T-helper 1 cell treated with Interleukin-12 subunit alpha and Interleukin-12 subunit beta and Interleukin-4 antibody, amounts not matched to agents 30 μg/mL and 1 μg/mL, for 36 hours (primary cell): ENCODE data around the gene SDHAF4.
A peak's percentile ranks its signal among the peaks of the same experiment; 100 is the strongest.
"Not testable (repeated sequence)": the region's sequence is repeated elsewhere in the genome, so short reads cannot be mapped to it uniquely, and the experiment has no call there.

Source experiments
- H3K27ac Mint-ChIP-seq: one replicate; pipeline ENCODE4 v1.8.0; 2021; ENCODE audit warnings: mild to moderate bottlenecking, mixed read lengths
- H3K27me3 Mint-ChIP-seq: one replicate; pipeline ENCODE4 v1.8.0; 2021; ENCODE audit warnings: low read depth, mixed read lengths
- H3K36me3 Mint-ChIP-seq: one replicate; pipeline ENCODE4 v1.8.0; 2021; ENCODE audit warnings: low read depth, mixed read lengths
- H3K4me1 Mint-ChIP-seq: one replicate; pipeline ENCODE4 v1.8.0; 2021; ENCODE audit warnings: low read depth, mixed read lengths
- H3K4me3 Mint-ChIP-seq: one replicate; pipeline ENCODE4 v1.8.0; 2021; ENCODE audit warnings: mild to moderate bottlenecking, moderate library complexity, mixed read lengths
- H3K9me3 Mint-ChIP-seq: one replicate; pipeline ENCODE4 v1.8.0; 2021; ENCODE audit warnings: mixed read lengths

SDHAF4 gene

DNA sequence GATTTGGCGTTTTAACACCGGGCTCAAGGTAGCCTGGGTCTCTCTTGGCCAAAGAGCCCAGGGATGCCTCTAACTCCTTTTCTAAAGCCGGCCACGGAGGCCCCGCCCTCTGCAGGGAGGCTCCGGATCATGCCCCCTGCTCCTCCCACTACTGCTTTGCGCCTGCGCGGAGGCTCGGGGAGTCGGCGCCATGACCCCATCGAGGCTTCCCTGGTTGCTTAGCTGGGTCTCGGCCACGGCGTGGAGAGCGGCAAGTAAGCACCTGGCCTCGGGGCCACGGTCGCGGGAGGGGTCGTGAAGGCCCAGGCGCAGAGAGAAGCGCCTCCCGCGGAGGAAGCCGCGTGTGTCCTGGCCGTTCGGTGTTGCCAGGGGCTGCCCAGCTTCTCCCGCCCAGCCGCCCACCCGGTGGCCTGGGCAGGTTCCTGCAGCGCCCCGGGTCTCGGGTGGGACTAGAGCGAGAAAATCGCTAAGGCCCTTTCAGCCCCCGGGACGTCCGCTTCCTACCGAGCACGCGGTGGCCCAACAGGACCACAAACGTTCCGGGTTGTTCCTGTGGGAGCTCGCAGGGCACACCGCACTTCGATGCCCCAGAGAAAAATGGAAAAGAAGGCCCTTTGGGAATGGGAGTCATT lies at the start of gene SDHAF4:
Gene SDHAF4, plus strand, starts transcription at position 180 of the 632 bp plus-strand sequence. Its CDS starts 11 bp downstream, at position 191.
- Mint-ChIP-seq H3K4me3 (peak within 1 kb of the TSS; percentile 84), H3K4me1 (peaks cover 6% of the 10 kb centered on the region), H3K36me3 (peaks cover 6% of the 10 kb centered on the region), H3K27ac (peak within 1 kb of the TSS; percentile 77), H3K27me3 (no peaks in the 10 kb centered on the region), H3K9me3 (no peaks in the 10 kb centered on the region)

DNA sequence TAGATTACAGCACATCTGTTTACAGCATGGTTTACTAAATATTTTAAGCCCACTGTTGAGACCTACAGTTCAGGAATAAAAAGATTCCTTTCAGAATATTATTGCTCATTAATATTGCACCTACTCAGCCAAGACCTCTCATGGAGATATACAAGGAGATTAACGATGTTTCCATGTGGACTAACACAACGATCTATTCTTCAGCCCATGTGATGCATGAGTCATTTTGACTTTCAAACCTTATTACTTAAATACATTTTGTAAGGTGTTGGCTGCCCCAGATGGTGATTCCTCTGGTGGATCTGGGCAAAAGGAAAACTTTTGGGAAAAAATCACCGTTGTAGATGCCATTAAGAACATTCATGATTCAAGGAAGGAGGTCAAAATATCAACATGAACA lies 48.0 kb upstream of the SDHAF4 start:
- H3K27me3 Mint-ChIP-seq, result no peaks in the 10 kb centered on the region
- no peaks in the 10 kb centered on the region for H3K36me3 Mint-ChIP-seq
- no peak overlapping the region for H3K4me3 Mint-ChIP-seq
- no peak overlapping the region for H3K27ac Mint-ChIP-seq
- H3K4me1 Mint-ChIP-seq, result peaks cover 3% of the 10 kb centered on the region
- H3K9me3 Mint-ChIP-seq, result no peaks in the 10 kb centered on the region

DNA sequence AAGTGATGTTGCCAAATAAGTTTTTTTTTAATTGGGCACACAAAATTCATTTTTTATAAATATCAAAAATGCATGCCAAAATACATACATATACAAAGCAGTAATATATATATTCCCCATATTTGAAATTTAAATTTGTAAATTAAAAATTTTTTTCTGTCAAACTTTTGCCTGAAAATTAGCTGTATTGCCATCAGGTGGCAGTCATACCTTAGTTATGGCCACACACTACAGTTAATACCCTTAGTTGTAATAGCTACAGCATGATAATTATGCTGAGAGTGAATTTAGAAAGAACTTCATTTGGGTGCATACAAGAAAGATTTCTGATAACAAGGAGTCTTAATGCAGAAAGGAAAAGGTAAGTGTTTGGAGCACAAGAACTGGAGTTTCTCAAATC lies 46.2 kb upstream of the SDHAF4 start:
- H3K4me1 Mint-ChIP-seq, result peaks cover 3% of the 10 kb centered on the region
- H3K27ac Mint-ChIP-seq, result no peak overlapping the region
- H3K9me3 Mint-ChIP-seq, result no peaks in the 10 kb centered on the region
- no peaks in the 10 kb centered on the region for H3K27me3 Mint-ChIP-seq
- H3K4me3 Mint-ChIP-seq, result no peak overlapping the region
- H3K36me3 Mint-ChIP-seq, result peaks cover 1% of the 10 kb centered on the region

DNA sequence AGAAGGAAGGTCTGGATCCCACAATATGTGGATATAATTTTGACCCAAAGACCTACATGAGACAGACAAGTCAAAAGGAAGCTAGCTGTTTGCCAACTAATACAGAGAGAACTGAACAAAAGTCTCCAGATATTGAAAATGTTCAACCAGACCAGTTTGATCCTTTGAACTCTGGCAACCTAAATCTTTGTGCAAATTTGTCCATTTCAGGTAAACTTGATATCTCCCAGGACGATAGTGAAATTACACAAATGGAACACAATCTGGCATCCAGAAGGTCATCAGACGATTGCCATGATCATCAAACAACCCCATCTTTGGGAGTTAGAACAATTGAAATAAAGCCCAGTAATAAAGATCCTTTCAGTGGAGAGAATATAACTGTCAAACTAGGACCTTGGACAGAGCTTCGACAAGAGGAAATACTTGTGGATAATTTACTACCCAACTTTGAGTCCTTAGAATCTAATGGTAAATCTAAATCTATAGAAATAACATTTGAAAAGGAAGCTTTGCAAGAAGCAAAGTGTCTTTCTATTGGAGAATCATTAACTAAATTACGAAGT lies 41.9 kb upstream of the SDHAF4 start:
- Mint-ChIP-seq H3K27me3 (no peaks in the 10 kb centered on the region), H3K4me1 (no peaks in the 10 kb centered on the region), H3K9me3 (no peaks in the 10 kb centered on the region), H3K36me3 (peaks cover 4% of the 10 kb centered on the region), H3K27ac (no peak overlapping the region), H3K4me3 (no peak overlapping the region)

DNA sequence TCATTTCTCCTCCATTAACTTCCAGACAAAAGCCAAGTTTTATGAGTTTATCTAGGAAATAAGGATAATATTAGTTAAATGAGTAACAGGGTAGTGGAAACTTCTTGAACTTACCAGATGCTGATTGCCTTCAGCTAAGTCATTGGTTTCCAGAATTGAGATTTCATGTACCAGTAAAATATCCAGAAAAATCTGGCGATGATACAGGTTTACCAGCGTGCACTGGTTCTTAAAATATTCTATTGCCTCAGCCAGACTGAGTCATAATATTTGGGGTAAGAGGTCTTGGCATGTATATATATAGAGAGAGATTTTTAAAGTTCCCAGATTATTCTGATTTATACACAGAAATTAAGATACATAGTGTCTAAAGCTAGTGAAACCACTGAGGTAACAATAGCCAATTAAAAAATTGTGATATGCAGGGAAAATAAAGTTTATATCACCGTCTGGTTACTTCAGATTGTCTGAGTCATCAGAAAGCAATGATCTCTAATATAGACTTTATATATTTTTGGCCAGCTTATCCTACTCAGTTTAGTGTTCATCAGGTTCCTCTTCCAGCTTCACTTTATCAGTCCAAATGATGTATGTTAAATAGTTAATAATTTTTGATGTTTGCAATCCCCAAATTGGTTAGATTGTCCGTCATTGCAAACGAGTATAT lies 39.5 kb upstream of the SDHAF4 start:
- Mint-ChIP-seq H3K9me3 (no peaks in the 10 kb centered on the region), H3K4me1 (no peaks in the 10 kb centered on the region), H3K36me3 (peaks cover 4% of the 10 kb centered on the region), H3K27ac (no peak overlapping the region), H3K4me3 (no peak overlapping the region), H3K27me3 (no peaks in the 10 kb centered on the region)

DNA sequence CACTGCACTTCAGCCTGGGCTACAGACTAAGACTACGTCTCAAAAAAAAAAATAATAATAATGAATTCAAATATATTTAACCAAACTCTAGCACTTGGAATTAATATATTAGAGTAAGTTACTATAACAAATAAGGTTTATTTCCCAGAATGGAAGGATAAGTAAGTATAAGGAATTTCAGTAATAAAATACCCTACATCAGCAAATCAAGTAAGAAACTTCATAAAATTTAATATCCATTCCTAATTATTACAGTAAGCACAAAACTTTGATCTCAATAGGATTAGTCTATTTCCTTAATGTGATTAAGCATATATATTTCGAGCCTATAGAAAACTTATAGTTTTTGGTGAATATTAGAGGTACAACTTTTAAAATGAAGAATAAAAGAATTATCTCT lies 36.7 kb upstream of the SDHAF4 start:
- peaks cover 2% of the 10 kb centered on the region for H3K36me3 Mint-ChIP-seq
- no peaks in the 10 kb centered on the region for H3K27me3 Mint-ChIP-seq
- H3K4me3 Mint-ChIP-seq, result no peak overlapping the region
- H3K9me3 Mint-ChIP-seq, result no peaks in the 10 kb centered on the region
- H3K4me1 Mint-ChIP-seq, result no peaks in the 10 kb centered on the region
- H3K27ac Mint-ChIP-seq, result no peak overlapping the region

DNA sequence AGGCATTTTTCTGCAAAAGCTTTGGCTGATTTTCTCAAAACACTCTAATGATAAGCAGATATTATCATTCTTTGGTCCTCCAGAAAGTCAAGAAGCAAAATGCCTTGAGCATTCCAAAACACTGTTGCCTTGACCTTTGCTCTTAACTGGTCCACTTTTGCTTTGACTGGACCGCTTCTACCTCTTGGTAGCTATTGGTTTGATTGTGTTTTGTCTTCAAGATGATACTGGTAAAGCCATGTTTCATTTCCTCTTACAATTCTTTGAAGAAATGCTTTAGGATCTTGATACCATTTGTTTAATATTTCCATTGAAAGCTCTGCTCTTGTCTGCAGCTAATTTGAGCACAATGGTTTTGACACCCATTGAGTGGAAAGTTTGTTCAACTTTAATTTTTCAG lies 35.6 kb upstream of the SDHAF4 start:
- no peaks in the 10 kb centered on the region for H3K9me3 Mint-ChIP-seq
- H3K4me1 Mint-ChIP-seq, result no peaks in the 10 kb centered on the region
- H3K36me3 Mint-ChIP-seq, result peaks cover 2% of the 10 kb centered on the region
- no peaks in the 10 kb centered on the region for H3K27me3 Mint-ChIP-seq
- H3K4me3 Mint-ChIP-seq, result no peak overlapping the region
- H3K27ac Mint-ChIP-seq, result no peak overlapping the region

DNA sequence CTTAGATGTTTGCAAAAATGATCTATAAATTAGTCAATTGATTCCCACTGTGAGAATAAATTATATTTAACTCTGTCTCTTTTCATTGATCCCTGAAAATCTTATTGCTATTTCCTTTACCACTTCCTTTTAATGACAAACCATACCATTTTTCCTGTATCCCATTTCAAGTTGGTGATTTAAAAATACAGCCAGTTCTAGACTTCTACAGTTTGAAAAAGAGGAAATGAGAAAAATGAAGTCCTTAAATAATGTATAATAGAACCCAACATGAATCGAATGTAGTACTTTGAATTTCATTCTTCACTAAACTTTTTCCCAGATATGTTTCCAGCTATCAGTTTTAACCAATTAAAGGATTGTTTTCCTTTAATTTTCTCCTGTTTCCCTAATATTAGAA lies 29.5 kb upstream of the SDHAF4 start:
- Mint-ChIP-seq H3K9me3 (no peaks in the 10 kb centered on the region), H3K4me3 (no peak overlapping the region), H3K36me3 (peaks cover 4% of the 10 kb centered on the region), H3K27me3 (no peaks in the 10 kb centered on the region), H3K27ac (no peak overlapping the region), H3K4me1 (peaks cover 3% of the 10 kb centered on the region)

DNA sequence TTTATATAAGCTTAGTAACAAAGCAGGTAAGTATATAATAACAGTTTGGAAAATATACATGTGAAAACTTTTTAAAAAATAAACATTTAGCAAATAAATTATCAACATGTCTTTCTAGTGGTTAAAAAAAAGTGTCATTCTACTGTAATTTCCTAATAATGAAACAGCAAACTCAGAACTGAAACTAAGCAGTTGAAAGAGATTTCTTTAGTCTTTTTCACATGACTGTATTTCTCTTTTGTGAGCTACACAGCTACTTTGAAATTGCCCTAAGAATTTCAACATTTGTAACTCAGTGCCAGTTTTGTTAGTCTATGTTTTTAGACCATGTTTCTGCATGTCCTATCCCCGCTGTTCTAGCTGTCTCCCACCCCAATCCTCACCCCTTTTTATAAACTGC lies 28.4 kb upstream of the SDHAF4 start:
- no peak overlapping the region for H3K4me3 Mint-ChIP-seq
- H3K4me1 Mint-ChIP-seq, result peaks cover 3% of the 10 kb centered on the region
- peaks cover 4% of the 10 kb centered on the region for H3K36me3 Mint-ChIP-seq
- no peaks in the 10 kb centered on the region for H3K27me3 Mint-ChIP-seq
- H3K9me3 Mint-ChIP-seq, result no peaks in the 10 kb centered on the region
- no peak overlapping the region for H3K27ac Mint-ChIP-seq

DNA sequence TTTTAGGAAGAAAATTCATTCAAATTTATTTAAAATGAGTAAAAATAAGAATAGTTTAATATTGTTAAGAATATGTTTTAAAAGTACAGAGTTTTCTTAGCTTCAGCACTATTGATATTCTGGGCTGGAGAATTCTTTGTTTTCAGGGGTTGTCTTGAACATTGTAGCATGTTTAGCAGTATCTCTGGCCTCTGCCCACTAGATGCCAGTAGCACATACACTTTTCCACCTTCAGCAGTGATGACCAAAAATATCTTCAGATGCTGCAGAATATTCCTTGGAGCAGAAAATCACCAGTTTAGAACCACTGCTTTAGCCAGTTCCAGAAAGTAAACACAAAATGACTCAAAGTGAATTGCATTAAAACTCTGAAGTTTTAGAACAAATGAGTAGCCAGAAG lies 19.4 kb upstream of the SDHAF4 start:
- Mint-ChIP-seq H3K4me3 (no peak overlapping the region), H3K4me1 (peaks cover 2% of the 10 kb centered on the region), H3K27ac (no peak overlapping the region), H3K27me3 (peaks cover 3% of the 10 kb centered on the region), H3K36me3 (no peaks in the 10 kb centered on the region), H3K9me3 (no peaks in the 10 kb centered on the region)

DNA sequence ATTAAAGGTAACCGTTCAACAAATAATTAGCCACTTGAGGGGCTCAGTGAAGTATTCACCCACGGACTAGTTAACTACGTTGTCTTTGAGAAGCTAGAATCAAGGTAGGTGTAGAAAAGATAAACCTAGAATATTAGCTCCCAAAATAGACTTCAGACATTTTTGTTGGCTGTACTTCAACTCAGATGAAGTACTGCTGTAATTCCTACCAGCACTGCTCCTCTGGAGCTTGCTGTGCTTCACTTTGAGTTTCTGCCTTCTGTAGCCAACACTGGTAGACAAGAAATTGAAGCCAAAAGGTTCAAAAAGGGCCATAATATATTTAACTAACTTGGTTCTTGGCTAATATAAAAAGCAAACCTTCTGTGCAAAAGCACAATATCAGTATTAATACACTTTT lies 18.8 kb upstream of the SDHAF4 start:
- no peaks in the 10 kb centered on the region for H3K9me3 Mint-ChIP-seq
- no peak overlapping the region for H3K27ac Mint-ChIP-seq
- no peaks in the 10 kb centered on the region for H3K36me3 Mint-ChIP-seq
- peaks cover 2% of the 10 kb centered on the region for H3K4me1 Mint-ChIP-seq
- H3K4me3 Mint-ChIP-seq, result no peak overlapping the region
- H3K27me3 Mint-ChIP-seq, result peaks cover 3% of the 10 kb centered on the region

DNA sequence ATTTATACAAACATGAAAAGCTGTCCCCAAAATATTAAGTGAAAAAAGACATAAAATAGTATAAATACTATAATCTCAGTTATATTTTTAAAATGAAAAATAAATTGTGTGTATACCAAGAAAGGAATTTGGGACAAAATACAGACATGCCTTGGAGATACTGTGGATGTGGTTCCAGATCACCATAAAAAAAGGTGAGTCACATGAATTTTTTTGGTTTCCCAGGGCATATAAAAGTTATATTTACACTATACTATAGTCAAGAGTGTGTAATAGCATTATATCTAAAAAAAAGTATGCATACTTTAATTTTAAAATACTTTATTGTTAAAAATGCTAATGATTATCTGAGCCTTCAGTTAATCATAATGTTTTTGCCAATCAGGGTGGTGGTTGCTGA lies 17.4 kb upstream of the SDHAF4 start:
- Mint-ChIP-seq H3K4me3 (no peak overlapping the region), H3K27me3 (peaks cover 3% of the 10 kb centered on the region), H3K4me1 (peaks cover 2% of the 10 kb centered on the region), H3K36me3 (no peaks in the 10 kb centered on the region), H3K27ac (no peak overlapping the region), H3K9me3 (no peaks in the 10 kb centered on the region)

DNA sequence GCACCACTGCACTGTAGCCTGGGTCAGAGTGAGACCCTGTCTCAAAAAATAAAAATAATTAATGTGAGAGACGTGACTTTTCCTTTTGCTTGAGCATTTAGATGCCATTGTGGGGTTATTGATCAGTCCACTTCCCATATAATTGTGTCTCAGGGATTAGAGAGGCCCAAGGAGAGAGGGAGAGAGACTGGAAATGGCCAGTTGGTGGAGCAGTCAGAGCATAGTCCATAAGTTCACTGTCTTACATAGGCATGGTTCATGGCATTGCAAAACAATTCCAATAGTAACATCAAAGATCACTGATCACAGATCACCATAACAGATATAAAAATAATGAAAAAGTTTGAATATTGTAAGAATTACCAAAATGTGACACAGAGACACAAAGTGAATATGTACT lies 15.2 kb upstream of the SDHAF4 start:
- H3K9me3 Mint-ChIP-seq, result no peaks in the 10 kb centered on the region

DNA sequence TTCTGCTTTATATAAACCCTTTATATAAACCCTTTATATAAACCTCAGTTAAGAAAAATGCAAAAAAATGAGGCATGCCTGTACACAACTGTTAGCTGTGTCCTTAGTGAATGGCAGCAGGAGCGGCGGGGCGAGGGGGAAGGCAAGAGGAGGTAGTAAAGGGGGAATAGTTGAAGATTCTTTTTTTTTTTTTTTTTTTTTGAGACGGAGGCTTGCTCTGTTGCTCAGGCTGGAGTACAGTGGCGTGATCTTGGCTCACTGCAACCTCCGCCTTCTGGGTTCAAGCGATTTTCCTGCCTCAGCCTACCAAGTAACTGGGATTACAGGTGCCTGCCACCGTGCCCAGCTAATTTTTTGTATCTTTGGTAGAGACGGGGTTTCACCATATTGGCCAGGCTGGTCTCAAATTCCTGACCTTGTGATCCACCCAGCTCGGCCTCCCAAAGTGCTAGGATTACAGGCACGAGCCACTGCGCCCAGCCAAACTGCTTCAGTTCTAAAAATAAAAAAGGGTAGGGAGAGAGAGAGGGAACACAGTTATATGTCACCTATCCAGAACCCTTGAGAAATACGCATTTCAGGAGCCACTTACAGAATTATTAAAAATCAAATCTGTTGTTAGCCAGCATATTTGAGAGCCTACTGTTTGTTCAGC lies 14.3 kb upstream of the SDHAF4 start:
- H3K9me3 Mint-ChIP-seq, H3K27ac Mint-ChIP-seq, H3K4me3 Mint-ChIP-seq: not testable (repeated sequence)

More for the DNA sequence above, 15.2 kb upstream of the SDHAF4 start:
- H3K27ac Mint-ChIP-seq, result no peak overlapping the region
- H3K4me1 Mint-ChIP-seq, result peaks cover 2% of the 10 kb centered on the region
- no peak overlapping the region for H3K4me3 Mint-ChIP-seq
- H3K27me3 Mint-ChIP-seq, result peaks cover 3% of the 10 kb centered on the region
- no peaks in the 10 kb centered on the region for H3K36me3 Mint-ChIP-seq

DNA sequence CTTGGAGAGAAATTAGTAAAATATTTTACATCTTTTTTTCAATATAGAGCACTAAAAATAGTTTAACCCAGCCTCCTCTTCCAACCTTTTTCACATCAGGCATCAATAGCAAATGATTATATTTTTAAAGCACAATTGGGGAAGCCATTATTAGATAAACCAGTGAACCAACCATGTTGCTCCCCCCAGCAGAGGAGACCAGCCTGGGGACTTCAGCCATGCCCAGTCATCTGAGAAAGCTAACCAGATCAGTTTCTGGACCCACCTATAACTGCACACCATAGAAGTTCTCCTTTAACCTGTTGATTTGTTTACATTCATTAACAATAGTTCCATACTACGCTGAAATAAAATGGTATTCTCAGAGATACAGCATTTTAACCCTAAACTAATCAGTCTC lies 13.8 kb upstream of the SDHAF4 start:
- peaks cover 6% of the 10 kb centered on the region for H3K4me1 Mint-ChIP-seq
- H3K4me3 Mint-ChIP-seq, result no peak overlapping the region
- no peaks in the 10 kb centered on the region for H3K27me3 Mint-ChIP-seq
- H3K9me3 Mint-ChIP-seq, result no peaks in the 10 kb centered on the region
- H3K27ac Mint-ChIP-seq, result no peak overlapping the region
- H3K36me3 Mint-ChIP-seq, result peaks cover 3% of the 10 kb centered on the region

More for the DNA sequence above, 14.3 kb upstream of the SDHAF4 start:
- not testable (repeated sequence) for H3K27me3 Mint-ChIP-seq, H3K4me1 Mint-ChIP-seq, H3K36me3 Mint-ChIP-seq
